Activated CD8-positive, alpha-beta memory T cell treated with anti-CD3 and anti-CD28 coated beads for 36 hours (primary cell): Measurements from ENCODE around the gene TTLL11. TPM values are rescaled to one million over a fixed set of nuclear protein-coding genes. Genes with fewer than 3 reads are reported as not detected.

Experiments
- CTCF ChIA-PET: fragments of 350-600 bp; sonication (Branson Sonifier 250); formaldehyde crosslinking; loops from one replicate; lab custom pipeline; 2021; ENCODE audit warnings: antibody characterized with exemption; lab: Charles Lee
- POLR2A ChIA-PET: fragments of 350-600 bp; sonication (Branson Sonifier 250); formaldehyde crosslinking; loops from one replicate; lab custom pipeline; 2021; ENCODE audit warnings: antibody characterized with exemption; lab: Charles Lee
- total RNA-seq, 2 experiments: library from RNA; stranded (reverse); gene quantifications; one replicate each; pipeline ENCODE4 v1.2.3, GENCODE V29; 2021

TTLL11 gene
- total RNA-seq, 2 experiments from 2014 or later = 2.0 to 2.6 TPM

- CTCF ChIA-PET = no interaction called here
- POLR2A ChIA-PET = no interaction called here
Measured at GRCh38 chr9:121974421-121974820, 118.7 kb downstream of the TTLL11 start.

GRCh38 chr9:121972501-121972981 lies 120.6 kb downstream of the TTLL11 start:
- POLR2A ChIA-PET = no interaction called here
- CTCF ChIA-PET = no interaction called here

GRCh38 chr9:121968056-121968455 lies 125.1 kb downstream of the TTLL11 start:
- CTCF ChIA-PET = no interaction called here
- POLR2A ChIA-PET = no interaction called here

GRCh38 chr9:121966706-121967105 lies 126.4 kb downstream of the TTLL11 start:
- ChIA-PET POLR2A (no interaction called here), CTCF (no interaction called here)

GRCh38 chr9:121963528-121963995 lies 129.5 kb downstream of the TTLL11 start:
- CTCF ChIA-PET = interaction anchor here (0.6 kb wide), 1 partner anchor 11 kb away, joined by 3 read pairs; no protein-coding TSS in a partner anchor
- POLR2A ChIA-PET = no interaction called here

GRCh38 chr9:121962421-121962820 lies 130.7 kb downstream of the TTLL11 start:
- CTCF ChIA-PET = no interaction called here
- POLR2A ChIA-PET = no interaction called here

- POLR2A ChIA-PET = no interaction called here
- CTCF ChIA-PET = no interaction called here
Measured at GRCh38 chr9:121960665-121961064, 132.4 kb downstream of the TTLL11 start.

- ChIA-PET POLR2A (interaction anchor here (0.6 kb wide), 1 partner anchor 701 kb away, joined by 3 read pairs; no protein-coding TSS in a partner anchor), CTCF (no interaction called here)
Measured at GRCh38 chr9:121958530-121958929, 134.6 kb downstream of the TTLL11 start.

- ChIA-PET POLR2A (no interaction called here), CTCF (no interaction called here)
Measured at GRCh38 chr9:121956808-121957207, 136.3 kb downstream of the TTLL11 start.

GRCh38 chr9:121955649-121956048 lies 137.5 kb downstream of the TTLL11 start:
- POLR2A ChIA-PET = no interaction called here
- CTCF ChIA-PET = no interaction called here

GRCh38 chr9:121954477-121955140 lies 138.5 kb downstream of the TTLL11 start:
- ChIA-PET POLR2A (no interaction called here), CTCF (no interaction called here)

GRCh38 chr9:121952611-121953010 lies 140.5 kb downstream of the TTLL11 start:
- CTCF ChIA-PET = interaction anchor here (0.7 to 0.8 kb wide), 2 partner anchors 11 kb away, joined by 3 read pairs; no protein-coding TSS in a partner anchor

GRCh38 chr9:121950866-121951265 lies 142.2 kb downstream of the TTLL11 start:
- POLR2A ChIA-PET = no interaction called here
- CTCF ChIA-PET = no interaction called here

More at GRCh38 chr9:121952611-121953010, 140.5 kb downstream of the TTLL11 start:
- POLR2A ChIA-PET = no interaction called here

- ChIA-PET CTCF (no interaction called here), POLR2A (no interaction called here)
Measured at GRCh38 chr9:121950441-121950840, 142.7 kb downstream of the TTLL11 start.

GRCh38 chr9:121949766-121950165 lies 143.3 kb downstream of the TTLL11 start:
- POLR2A ChIA-PET = no interaction called here
- CTCF ChIA-PET = no interaction called here

- POLR2A ChIA-PET = no interaction called here
- CTCF ChIA-PET = no interaction called here
Measured at GRCh38 chr9:121949364-121949763, 143.7 kb downstream of the TTLL11 start.

- CTCF ChIA-PET = no interaction called here
- POLR2A ChIA-PET = interaction anchor here (0.6 kb wide), 1 partner anchor 316 kb away, joined by 3 read pairs; no protein-coding TSS in a partner anchor
Measured at GRCh38 chr9:121947775-121948174, 145.3 kb downstream of the TTLL11 start.

GRCh38 chr9:121946465-121946864 lies 146.6 kb downstream of the TTLL11 start:
- ChIA-PET POLR2A (no interaction called here), CTCF (no interaction called here)

- POLR2A ChIA-PET = no interaction called here
- CTCF ChIA-PET = no interaction called here
Measured at GRCh38 chr9:121945849-121946248, 147.3 kb downstream of the TTLL11 start.

GRCh38 chr9:121945281-121945680 lies 147.8 kb downstream of the TTLL11 start:
- ChIA-PET CTCF (no interaction called here), POLR2A (no interaction called here)

- CTCF ChIA-PET = no interaction called here
- POLR2A ChIA-PET = no interaction called here
Measured at GRCh38 chr9:121944711-121945191, 148.4 kb downstream of the TTLL11 start.
